ENCODE measurements around the gene VWF. TPM values are rescaled to one million over a fixed set of nuclear protein-coding genes. Genes with fewer than 3 reads are reported as not detected.

The VWF gene
- total and polyA plus RNA-seq, 2 donors (not counting 3 experiments of a cell fraction or from before 2014, with no cell fraction given) = 1,041 to 2,328 TPM

- Histone ChIP-seq H3K4me3 (replicated peaks in 1 of 3; ENCODE audit: insufficient read depth in 1 of 3, low read depth in 1 of 3, low read length in 3 of 3) (no peak overlapping the region), H4K20me1 (replicated peaks; ENCODE audit: control insufficient read depth, extremely low read depth, insufficient read depth, low read length) (no peaks in the 10 kb centered on the region), H3K4me2 (ENCODE audit: insufficient read depth, low read length) (peak overlapping the region; percentile 26), H3K9me3 (replicated peaks; ENCODE audit: control insufficient read depth, insufficient read depth, low read length) (no peaks in the 10 kb centered on the region), H3K9me1 (replicated peaks; ENCODE audit: control insufficient read depth, extremely low read depth, insufficient read depth, low read length) (no peaks in the 10 kb centered on the region), H3K9ac (replicated peaks; ENCODE audit: extremely low read depth, insufficient read depth, low read length) (peak overlapping the region; percentile 90), H3K27me3 (ENCODE audit: control insufficient read depth in 2 of 2, insufficient read depth in 2 of 2, low read length in 2 of 2) (no peaks in the 10 kb centered on the region), H2AFZ (ENCODE audit: low read depth, low read length) (no peak overlapping the region), H3K36me3 (ENCODE audit: control insufficient read depth in 2 of 2, extremely low read depth in 1 of 2, insufficient read depth in 2 of 2, low read length in 2 of 2) (peaks cover 25 to 48% of the 10 kb centered on the region in 2 experiments), H3K4me1 (ENCODE audit: control insufficient read depth, extremely low read depth, insufficient read depth, low read length) (peaks cover 89% of the 10 kb centered on the region), H3K79me2 (ENCODE audit: control insufficient read depth, insufficient read depth, low read length) (peaks cover 65% of the 10 kb centered on the region), H3K27ac (ENCODE audit: insufficient read depth, low read depth, low read length) (peak overlapping the region; percentile 100)
- BruUV-seq (replicated peaks) = no TSS peak
- intact Hi-C loops (cut with micrococcal nuclease) = no loop called here
- TF ChIP-seq FOS (IDR thresholded peaks at IDR 0.05; ENCODE audit: borderline replicate concordance, insufficient read depth, low read length) = peak; percentile 59
- TF ChIP-seq POLR2AphosphoS5 (IDR thresholded peaks at IDR 0.05; ENCODE audit: insufficient read depth, low read depth, low read length) = peak; percentile 55
- TF ChIP-seq GATA2 (IDR thresholded peaks at IDR 0.05; ENCODE audit: insufficient read depth, insufficient read length, low read depth, low read length) = no peak
- TF ChIP-seq POLR2A (IDR thresholded peaks at IDR 0.05; ENCODE audit: low read depth, low read length) = peak; percentile 22
- ChIA-PET CTCF (interaction anchor here (1.1 to 5.0 kb wide), 4 partner anchors 22 to 54 kb away, joined by 3 to 43 read pairs (median 6); no protein-coding TSS in a partner anchor), POLR2A (interaction anchor here (1.1 to 3.1 kb wide), 3 partner anchors 56 to 68 kb away, joined by 3 to 13 read pairs (median 9); no protein-coding TSS in a partner anchor)
- FAIRE-seq (peak; percentile 77), DNase-seq (ENCODE audit: low read depth, low spot score) (peak; percentile 69)
- dilution Hi-C loops (cut with MboI; ENCODE audit: extremely low pct_ligation_motif_present, low sequenced_read_pairs) = no loop called here
These were observed 9.1 kb downstream of the VWF start for GRCh38 chr12:6115389-6115788.

GRCh38 chr12:6114476-6114870 lies 10.0 kb downstream of the VWF start:
- Histone ChIP-seq H3K9ac (replicated peaks; ENCODE audit: extremely low read depth, insufficient read depth, low read length) (peak overlapping the region; percentile 90), H3K27ac (ENCODE audit: insufficient read depth, low read depth, low read length) (peak overlapping the region; percentile 100), H3K4me1 (ENCODE audit: control insufficient read depth, extremely low read depth, insufficient read depth, low read length) (peaks cover 89% of the 10 kb centered on the region), H3K79me2 (ENCODE audit: control insufficient read depth, insufficient read depth, low read length) (peaks cover 66% of the 10 kb centered on the region), H3K27me3 (ENCODE audit: control insufficient read depth in 2 of 2, insufficient read depth in 2 of 2, low read length in 2 of 2) (no peaks in the 10 kb centered on the region), H3K36me3 (ENCODE audit: control insufficient read depth in 2 of 2, extremely low read depth in 1 of 2, insufficient read depth in 2 of 2, low read length in 2 of 2) (peaks cover 32 to 49% of the 10 kb centered on the region in 2 experiments), H4K20me1 (replicated peaks; ENCODE audit: control insufficient read depth, extremely low read depth, insufficient read depth, low read length) (no peaks in the 10 kb centered on the region), H3K9me1 (replicated peaks; ENCODE audit: control insufficient read depth, extremely low read depth, insufficient read depth, low read length) (no peaks in the 10 kb centered on the region), H2AFZ (ENCODE audit: low read depth, low read length) (no peak overlapping the region), H3K9me3 (replicated peaks; ENCODE audit: control insufficient read depth, insufficient read depth, low read length) (no peaks in the 10 kb centered on the region), H3K4me2 (ENCODE audit: insufficient read depth, low read length) (no peak overlapping the region), H3K4me3 (replicated peaks in 1 of 3; ENCODE audit: insufficient read depth in 1 of 3, low read depth in 1 of 3, low read length in 3 of 3) (no peak overlapping the region)
- intact Hi-C loops (cut with micrococcal nuclease) = no loop called here
- no peak for DNase-seq (ENCODE audit: low read depth, low spot score)
- POLR2A ChIA-PET = interaction anchor here (0.9 to 3.1 kb wide), 2 partner anchors 10 to 57 kb away, joined by 6 to 13 read pairs; partner anchors contain the start of gene VWF
- dilution Hi-C loops (cut with MboI; ENCODE audit: extremely low pct_ligation_motif_present, low sequenced_read_pairs) = no loop called here
- no peak for FAIRE-seq
- TF ChIP-seq POLR2AphosphoS5 (IDR thresholded peaks at IDR 0.05; ENCODE audit: insufficient read depth, low read depth, low read length) = peak; percentile 8
- no peak for TF ChIP-seq JUN (IDR thresholded peaks at IDR 0.05; ENCODE audit: borderline replicate concordance, insufficient read depth, insufficient read length, low read depth)
- no peak for TF ChIP-seq POLR2A (IDR thresholded peaks at IDR 0.05; ENCODE audit: low read depth, low read length)
- no TSS peak for BruUV-seq (replicated peaks)
- CTCF ChIA-PET = interaction anchor here (0.9 to 2.3 kb wide), 3 partner anchors 21 to 81 kb away, joined by 5 to 6 read pairs (median 6); no protein-coding TSS in a partner anchor

Data from endothelial cell of umbilical vein (primary cell).